Upper lobe of left lung (tissue), 6 donors: ENCODE measurements around the gene PBX2. TPM values are rescaled to one million over a fixed set of nuclear protein-coding genes. Genes with fewer than 3 reads are reported as not detected.

Source experiments
- ATAC-seq, 2 donors: fragments of 200-7000 bp; cut with Tn5 transposase; one replicate each; pipeline ENCODE4 v1.9.1; 2022; ENCODE audit warnings: mild to moderate bottlenecking in 2 of 2, moderate library complexity in 2 of 2; ENCODE audit not compliant: low FRiP score in 2 of 2
- DNase-seq, 2 donors: peaks; one replicate each; pipeline ENCODE4 v3.0.0-alpha.2; 2019 to 2020
- H3K27ac ChIP-seq, 4 donors: fragments of 200-600 bp; sonication (generic); one replicate each; pipeline ENCODE4 v1.5.1; 2016 to 2019
- H3K27me3 ChIP-seq, 4 donors: fragments of 200-600 bp; sonication (generic); one replicate each; pipeline ENCODE4 v1.5.1; 2017 to 2019
- H3K36me3 ChIP-seq, 4 donors: fragments of 200-600 bp; sonication (generic); one replicate each; pipeline ENCODE4 v1.5.1; 2016 to 2019
- H3K4me1 ChIP-seq, 4 donors: fragments of 200-600 bp; sonication (generic); one replicate each; pipeline ENCODE4 v1.5.1; 2018 to 2019
- H3K4me3 ChIP-seq, 4 donors: fragments of 200-600 bp; sonication (generic); one replicate each; pipeline ENCODE4 v1.5.1; 2017 to 2019; ENCODE audit warnings: mild to moderate bottlenecking in 2 of 4, moderate library complexity in 1 of 4
- H3K9me3 ChIP-seq, 4 donors: fragments of 200-600 bp; sonication (generic); one replicate each; pipeline ENCODE4 v1.5.1; 2018 to 2019
- CTCF ChIP-seq, 6 experiments: fragments of 450-650 bp in 4 of 6; fragments of 200-600 bp in 2 of 6; sonication (generic) in 2 of 6; IDR thresholded peaks; one replicate each; pipeline ENCODE4 v1.5.1; 2016 to 2019; ENCODE audit warnings: antibody characterized with exemption in 6 of 6
- EP300 ChIP-seq, 4 donors: sonication (generic); formaldehyde crosslinking; IDR thresholded peaks; one replicate each; pipeline ENCODE4 v1.5.1; 2017; ENCODE audit warnings: antibody characterized with exemption in 4 of 4, control low read depth in 2 of 4
- POLR2A ChIP-seq, 4 donors: fragments of 450-650 bp; IDR thresholded peaks; one replicate each; pipeline ENCODE4 v1.5.1; 2016 to 2017; ENCODE audit warnings: antibody characterized with exemption in 4 of 4, mild to moderate bottlenecking in 2 of 4
- POLR2AphosphoS5 ChIP-seq, 2 donors: sonication (generic); formaldehyde crosslinking; IDR thresholded peaks; one replicate each; pipeline ENCODE4 v1.5.1; 2017; ENCODE audit warnings: antibody characterized with exemption in 2 of 2
- WGBS, 2 donors: methylation state at CpG; one replicate each; pipeline ENCODE4 v1.1.5; 2017 to 2018; 5-methylcytosine and 5-hydroxymethylcytosine counted together
- total RNA-seq, 6 donors: library from RNA; depleted of rRNA in 4 of 6; stranded (reverse); fragments of >200 nt in 4 of 6; gene quantifications; one replicate each; pipeline versions ENCODE4 v1.1.0 to v1.2.1, GENCODE V29; 2016 to 2021
- donor health status: DM: no; HTN: no; CAD: no; lungs with moderate emphysema.
- donor health status: DM: no; HTN: yes; CAD: no; lungs with severe emphysema.

The PBX2 gene
- total RNA-seq, 6 donors from 2014 or later, result 78.6 to 147 (median 93.4) TPM

DNA sequence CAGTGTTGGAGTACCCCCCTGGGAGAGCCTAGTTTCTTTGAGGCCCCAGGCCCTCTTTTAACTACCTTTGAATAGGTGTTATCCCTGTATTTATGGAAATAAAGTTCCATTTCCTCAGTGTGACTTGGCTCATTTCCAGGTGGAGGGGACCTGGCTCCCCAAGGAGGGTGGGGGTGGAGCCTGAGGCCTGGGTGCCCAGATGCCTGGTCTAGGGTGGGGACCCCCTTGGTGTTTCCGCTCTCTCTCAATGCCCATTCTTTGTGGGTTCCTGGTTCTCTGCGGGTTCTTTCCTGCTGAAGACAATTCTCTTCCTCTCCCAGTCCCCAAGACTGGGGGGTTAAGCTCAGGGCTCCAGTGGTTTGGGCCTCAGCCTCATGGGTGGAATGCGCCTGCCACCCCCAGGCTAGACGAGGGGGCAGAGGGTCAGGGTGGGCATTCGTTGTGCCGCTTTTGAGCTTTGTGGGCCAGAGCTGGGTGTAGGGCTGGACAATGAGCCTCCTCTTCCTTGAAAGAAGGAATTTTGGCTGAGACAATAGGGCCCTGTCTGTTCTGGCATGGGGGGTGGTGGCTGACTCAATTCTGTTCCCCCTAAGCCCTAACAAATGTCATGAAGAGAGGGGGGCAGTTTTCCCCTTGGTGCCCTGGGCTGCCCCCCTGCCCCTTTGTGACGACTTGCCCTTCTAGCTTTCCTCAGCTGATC lies 26.3 kb downstream of the PBX2 start:
- 71 to 73% methylated on average over 7 of the region's 7 CpGs for WGBS, 2 donors
- Histone ChIP-seq H3K4me1 (peaks cover 0 to 6% (median 5%) of the 10 kb centered on the region in 4 donors), H3K27ac (peak overlapping the region; percentile 37 to 84 (median 71)), H3K27me3 (no peaks in the 10 kb centered on the region), H3K4me3 (no peak overlapping the region), H3K36me3 (peaks cover 0 to 26% (median 13%) of the 10 kb centered on the region in 4 donors), H3K9me3 (no peaks in the 10 kb centered on the region)
- peak in 1 of 6 experiments; percentile 8 for TF ChIP-seq CTCF (IDR thresholded peaks at IDR 0.05)
- no peak for TF ChIP-seq EP300 (IDR thresholded peaks at IDR 0.05)
- TF ChIP-seq POLR2A (IDR thresholded peaks at IDR 0.05), result no peak
- TF ChIP-seq POLR2AphosphoS5 (IDR thresholded peaks at IDR 0.05), result peak in 1 of 2 donors; percentile 27
- DNase-seq (no peak), ATAC-seq (no peak)

- ATAC-seq (no peak), DNase-seq (no peak)
- H3K4me1 ChIP-seq, result peaks cover 18 to 27% (median 24%) of the 10 kb centered on the region in 4 donors
- no peak overlapping the region for H3K4me3 ChIP-seq
- no peak overlapping the region for H3K27ac ChIP-seq
- TF ChIP-seq CTCF (IDR thresholded peaks at IDR 0.05) (no peak), EP300 (IDR thresholded peaks at IDR 0.05) (no peak)
- H3K27me3 ChIP-seq, result no peaks in the 10 kb centered on the region
- peaks cover 0 to 33% (median 10%) of the 10 kb centered on the region in 4 donors for H3K36me3 ChIP-seq
- no peaks in the 10 kb centered on the region for H3K9me3 ChIP-seq
These were observed 31.9 kb downstream of the PBX2 start for GRCh38 chr6:32158052-32158451.

DNA sequence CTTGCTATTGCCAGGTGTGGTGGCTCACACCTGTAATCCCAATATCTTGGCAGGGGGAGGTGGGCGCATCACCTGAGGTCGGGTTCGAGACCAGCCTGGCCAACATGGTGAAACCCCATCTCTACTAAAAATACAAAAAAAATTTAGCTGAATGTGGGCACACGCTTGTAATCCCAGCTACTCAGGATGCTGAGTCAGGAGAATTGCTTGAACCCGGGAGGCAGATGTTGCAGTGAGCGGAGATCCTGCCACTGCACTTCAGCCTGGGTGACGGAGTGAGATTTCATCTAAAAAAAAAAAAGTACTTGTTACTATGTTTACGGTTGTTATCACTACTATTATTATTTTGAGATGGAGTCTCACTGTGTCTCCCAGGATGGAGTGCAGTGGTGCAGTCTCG lies 33.1 kb downstream of the PBX2 start:
- H3K36me3 ChIP-seq, result peaks cover 0 to 33% (median 7%) of the 10 kb centered on the region in 4 donors
- WGBS, 2 donors, result 84 to 92% methylated on average over 9 of the region's 9 CpGs
- peaks cover 0 to 4% (median 0%) of the 10 kb centered on the region in 4 donors for H3K27me3 ChIP-seq
- DNase-seq (no peak), ATAC-seq (no peak)
- no peaks in the 10 kb centered on the region for H3K9me3 ChIP-seq
- no peak overlapping the region for H3K27ac ChIP-seq
- TF ChIP-seq POLR2AphosphoS5 (IDR thresholded peaks at IDR 0.05) (no peak), POLR2A (IDR thresholded peaks at IDR 0.05) (no peak), EP300 (IDR thresholded peaks at IDR 0.05) (no peak), CTCF (IDR thresholded peaks at IDR 0.05) (no peak)
- H3K4me3 ChIP-seq, result no peak overlapping the region
- H3K4me1 ChIP-seq, result peaks cover 29 to 39% (median 34%) of the 10 kb centered on the region in 4 donors

DNA sequence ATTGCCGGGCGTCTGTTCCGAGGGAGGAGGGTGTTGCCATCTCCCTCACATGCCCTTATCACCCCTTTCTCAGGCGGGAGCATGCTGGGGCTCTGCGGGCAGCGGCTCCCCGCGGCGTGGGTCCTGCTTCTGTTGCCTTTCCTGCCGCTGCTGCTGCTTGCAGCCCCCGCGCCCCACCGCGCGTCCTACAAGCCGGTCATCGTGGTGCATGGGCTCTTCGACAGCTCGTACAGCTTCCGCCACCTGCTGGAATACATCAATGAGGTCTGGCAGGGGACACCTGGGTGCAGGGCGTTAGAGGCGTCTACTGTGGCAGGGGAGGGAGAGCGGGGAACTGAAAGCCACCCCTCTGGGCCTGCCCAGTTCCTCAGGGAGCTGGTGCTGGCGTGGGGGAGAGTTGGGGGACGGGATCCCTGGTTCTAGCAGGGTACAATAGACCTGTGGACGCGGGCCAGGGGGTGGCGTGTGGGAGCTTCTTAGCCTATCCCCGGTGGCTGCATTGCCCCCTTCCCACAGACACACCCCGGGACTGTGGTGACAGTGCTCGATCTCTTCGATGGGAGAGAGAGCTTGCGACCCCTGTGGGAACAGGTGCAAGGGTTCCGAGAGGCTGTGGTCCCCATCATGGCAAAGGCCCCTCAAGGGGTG lies 35.4 kb downstream of the PBX2 start:
- Histone ChIP-seq H3K36me3 (peaks cover 0 to 31% (median 7%) of the 10 kb centered on the region in 4 donors), H3K27ac (peak overlapping the region; percentile 79 to 87 (median 85)), H3K27me3 (peaks cover 0 to 14% (median 6%) of the 10 kb centered on the region in 4 donors), H3K4me3 (peak overlapping the region; percentile 54 to 76 (median 63)), H3K9me3 (no peaks in the 10 kb centered on the region), H3K4me1 (peaks cover 31 to 53% (median 36%) of the 10 kb centered on the region in 4 donors)
- 5% methylated on average over 11 to 34 of the region's 34 CpGs for WGBS, 2 donors
- DNase-seq, result peak; percentile 74 to 88
- TF ChIP-seq CTCF (IDR thresholded peaks at IDR 0.05) (peak; percentile 36 to 74 (median 58)), POLR2A (IDR thresholded peaks at IDR 0.05) (no peak)
- ATAC-seq, result peak; percentile 50 to 75
